EL (cell line): ENCODE results near the gene GULP1.

Experiments
- DNase-seq: peaks from one replicate; pipeline ENCODE4 v3.0.0-alpha.2; 2016

GULP1 gene

GRCh38 chr2:188381614-188382013, 89.9 kb downstream of the GULP1 start:
- peak; percentile 57 for DNase-seq

GRCh38 chr2:188382107-188382506, 90.4 kb downstream of the GULP1 start:
- peak; percentile 29 for DNase-seq

GRCh38 chr2:188383158-188383557, 91.5 kb downstream of the GULP1 start:
- no peak for DNase-seq

- no peak for DNase-seq
Measured at GRCh38 chr2:188385857-188386256, 94.2 kb downstream of the GULP1 start.

- DNase-seq = no peak
Measured at GRCh38 chr2:188388831-188389230, 97.2 kb downstream of the GULP1 start.

GRCh38 chr2:188391354-188391753, 99.7 kb downstream of the GULP1 start:
- DNase-seq = no peak

GRCh38 chr2:188394931-188395472, 103.3 kb downstream of the GULP1 start:
- DNase-seq = no peak

- DNase-seq = no peak
Measured at GRCh38 chr2:188395903-188396689, 104.4 kb downstream of the GULP1 start.

- peak; percentile 51 for DNase-seq
Measured at GRCh38 chr2:188399159-188399558, 107.5 kb downstream of the GULP1 start.

GRCh38 chr2:188403676-188404075, 112.0 kb downstream of the GULP1 start:
- no peak for DNase-seq

GRCh38 chr2:188404341-188405004, 112.8 kb downstream of the GULP1 start:
- peak; percentile 60 for DNase-seq

GRCh38 chr2:188406414-188406813, 114.7 kb downstream of the GULP1 start:
- no peak for DNase-seq

GRCh38 chr2:188410504-188411235, 119.0 kb downstream of the GULP1 start:
- peak; percentile 65 for DNase-seq

GRCh38 chr2:188412190-188412589, 120.5 kb downstream of the GULP1 start:
- DNase-seq = no peak

GRCh38 chr2:188414411-188414810, 122.7 kb downstream of the GULP1 start:
- DNase-seq = peak; percentile 14

GRCh38 chr2:188414869-188415753, 123.4 kb downstream of the GULP1 start:
- DNase-seq = peak; percentile 22

GRCh38 chr2:188415754-188416083, 124.0 kb downstream of the GULP1 start:
- no peak for DNase-seq

- no peak for DNase-seq
Measured at GRCh38 chr2:188416367-188416766, 124.7 kb downstream of the GULP1 start.

GRCh38 chr2:188422726-188423125, 131.1 kb downstream of the GULP1 start:
- DNase-seq = no peak

GRCh38 chr2:188425266-188425665, 133.6 kb downstream of the GULP1 start:
- DNase-seq = peak; percentile 45

- no peak for DNase-seq
Measured at GRCh38 chr2:188426121-188426520, 134.4 kb downstream of the GULP1 start.

- no peak for DNase-seq
Measured at GRCh38 chr2:188430705-188431104, 139.0 kb downstream of the GULP1 start.

GRCh38 chr2:188434018-188434417, 142.3 kb downstream of the GULP1 start:
- no peak for DNase-seq
